ENCODE data around the gene ITLN2. TPM values are rescaled to one million over a fixed set of nuclear protein-coding genes. Genes with fewer than 3 reads are reported as not detected.

The ITLN2 gene
- polyA plus RNA-seq, 1 donor from 2014 or later: not detected

Other genes starting within 250 kb of the ITLN2 start
- 1.0 TPM for gene CD48, start 243.0 kb downstream of the ITLN2 start, polyA plus RNA-seq (ENCODE audit: insufficient read depth, low read depth, low replicate concordance)
- gene SLAMF7, start 215.6 kb downstream of the ITLN2 start, polyA plus RNA-seq (ENCODE audit: insufficient read depth, low read depth, low replicate concordance): 0.56 TPM
- gene LY9, start 158.6 kb downstream of the ITLN2 start, polyA plus RNA-seq (ENCODE audit: insufficient read depth, low read depth, low replicate concordance): 0.15 TPM
- gene CD244, start 91.9 kb downstream of the ITLN2 start, polyA plus RNA-seq (ENCODE audit: insufficient read depth, low read depth, low replicate concordance): 0.12 TPM
- gene ITLN1, start 69.6 kb downstream of the ITLN2 start, polyA plus RNA-seq (ENCODE audit: insufficient read depth, low read depth, low replicate concordance): not detected
- gene F11R, start 66.3 kb upstream of the ITLN2 start, polyA plus RNA-seq (ENCODE audit: insufficient read depth, low read depth, low replicate concordance): 148 TPM
- gene TSTD1, start 84.2 kb upstream of the ITLN2 start, polyA plus RNA-seq (ENCODE audit: insufficient read depth, low read depth, low replicate concordance): 134 TPM
- gene USF1, start 91.2 kb upstream of the ITLN2 start, polyA plus RNA-seq (ENCODE audit: insufficient read depth, low read depth, low replicate concordance): 34.8 TPM
- 0.93 TPM for gene ARHGAP30, start 115.1 kb upstream of the ITLN2 start, polyA plus RNA-seq (ENCODE audit: insufficient read depth, low read depth, low replicate concordance)
- gene NECTIN4, start 134.7 kb upstream of the ITLN2 start, polyA plus RNA-seq (ENCODE audit: insufficient read depth, low read depth, low replicate concordance): not detected
- gene KLHDC9, start 143.6 kb upstream of the ITLN2 start, polyA plus RNA-seq (ENCODE audit: insufficient read depth, low read depth, low replicate concordance): 27.7 TPM
- 194 TPM for gene PFDN2, start 163.2 kb upstream of the ITLN2 start, polyA plus RNA-seq (ENCODE audit: insufficient read depth, low read depth, low replicate concordance)
- 40.7 TPM for gene NIT1, start 163.3 kb upstream of the ITLN2 start, polyA plus RNA-seq (ENCODE audit: insufficient read depth, low read depth, low replicate concordance)
- gene DEDD, start 177.9 kb upstream of the ITLN2 start, polyA plus RNA-seq (ENCODE audit: insufficient read depth, low read depth, low replicate concordance): 42.0 TPM
- 142 TPM for gene UFC1, start 199.2 kb upstream of the ITLN2 start, polyA plus RNA-seq (ENCODE audit: insufficient read depth, low read depth, low replicate concordance)
- gene USP21, start 204.7 kb upstream of the ITLN2 start, polyA plus RNA-seq (ENCODE audit: insufficient read depth, low read depth, low replicate concordance): 46.7 TPM
- 25.7 TPM for gene PPOX, start 211.6 kb upstream of the ITLN2 start, polyA plus RNA-seq (ENCODE audit: insufficient read depth, low read depth, low replicate concordance)
- 52.8 TPM for gene B4GALT3, start 222.7 kb upstream of the ITLN2 start, polyA plus RNA-seq (ENCODE audit: insufficient read depth, low read depth, low replicate concordance)
- gene ADAMTS4, start 244.2 kb upstream of the ITLN2 start, polyA plus RNA-seq (ENCODE audit: insufficient read depth, low read depth, low replicate concordance): 17.3 TPM
- 77.1 TPM for gene NDUFS2, start 247.6 kb upstream of the ITLN2 start, polyA plus RNA-seq (ENCODE audit: insufficient read depth, low read depth, low replicate concordance)